HEK293T (cell line): ENCODE results near the gene ZC3H15.

Experiments used
- ARNT ChIP-seq: fragments of 450-650 bp; IDR thresholded peaks from 2 replicates; pipeline ENCODE4 v1.6.1; 2017; ENCODE audit warnings: mild to moderate bottlenecking
- BHLHE40 ChIP-seq: fragments of 450-650 bp; IDR thresholded peaks from 2 replicates; pipeline ENCODE4 v1.6.1; 2016; ENCODE audit warnings: mild to moderate bottlenecking, moderate library complexity, borderline replicate concordance
- ELF4 ChIP-seq: fragments of 450-650 bp; IDR thresholded peaks from 2 replicates; pipeline ENCODE4 v1.6.1; 2017; ENCODE audit warnings: antibody characterized with exemption
- FOXA1 ChIP-seq: fragments of 450-650 bp; IDR thresholded peaks from 2 replicates; pipeline ENCODE4 v1.6.1; 2016; ENCODE audit warnings: mild to moderate bottlenecking
- FOXK2 ChIP-seq: fragments of 450-650 bp; IDR thresholded peaks from 2 replicates; pipeline ENCODE4 v1.6.1; 2016; ENCODE audit warnings: mild to moderate bottlenecking
- FOXM1 ChIP-seq: fragments of 450-650 bp; IDR thresholded peaks from 2 replicates; pipeline ENCODE4 v1.6.1; 2017; ENCODE audit warnings: mild to moderate bottlenecking, borderline replicate concordance
- HDGF ChIP-seq: fragments of 450-650 bp; IDR thresholded peaks from 2 replicates; pipeline ENCODE4 v1.6.1; 2017; ENCODE audit warnings: antibody characterized with exemption, borderline replicate concordance
- LEF1 ChIP-seq: fragments of 450-650 bp; IDR thresholded peaks from 2 replicates; pipeline ENCODE4 v1.6.1; 2017; ENCODE audit warnings: mild to moderate bottlenecking, borderline replicate concordance
- SP1 ChIP-seq: fragments of 450-650 bp; IDR thresholded peaks from 2 replicates; pipeline ENCODE4 v1.6.1; 2017
- SUZ12 ChIP-seq: fragments of 450-650 bp; IDR thresholded peaks from 2 replicates; pipeline ENCODE4 v1.6.1; 2016; ENCODE audit warnings: mild to moderate bottlenecking
- TARDBP ChIP-seq: fragments of 450-650 bp; IDR thresholded peaks from 2 replicates; pipeline ENCODE4 v1.6.1; 2016
- ZNF384 ChIP-seq: fragments of 450-650 bp; IDR thresholded peaks from 2 replicates; pipeline ENCODE4 v1.6.1; 2016
- TF ChIP-seq, protein P1 (sequence below): fragments of 450-650 bp; IDR thresholded peaks from 2 replicates; pipeline ENCODE4 v1.6.1; 2016

DNA sequence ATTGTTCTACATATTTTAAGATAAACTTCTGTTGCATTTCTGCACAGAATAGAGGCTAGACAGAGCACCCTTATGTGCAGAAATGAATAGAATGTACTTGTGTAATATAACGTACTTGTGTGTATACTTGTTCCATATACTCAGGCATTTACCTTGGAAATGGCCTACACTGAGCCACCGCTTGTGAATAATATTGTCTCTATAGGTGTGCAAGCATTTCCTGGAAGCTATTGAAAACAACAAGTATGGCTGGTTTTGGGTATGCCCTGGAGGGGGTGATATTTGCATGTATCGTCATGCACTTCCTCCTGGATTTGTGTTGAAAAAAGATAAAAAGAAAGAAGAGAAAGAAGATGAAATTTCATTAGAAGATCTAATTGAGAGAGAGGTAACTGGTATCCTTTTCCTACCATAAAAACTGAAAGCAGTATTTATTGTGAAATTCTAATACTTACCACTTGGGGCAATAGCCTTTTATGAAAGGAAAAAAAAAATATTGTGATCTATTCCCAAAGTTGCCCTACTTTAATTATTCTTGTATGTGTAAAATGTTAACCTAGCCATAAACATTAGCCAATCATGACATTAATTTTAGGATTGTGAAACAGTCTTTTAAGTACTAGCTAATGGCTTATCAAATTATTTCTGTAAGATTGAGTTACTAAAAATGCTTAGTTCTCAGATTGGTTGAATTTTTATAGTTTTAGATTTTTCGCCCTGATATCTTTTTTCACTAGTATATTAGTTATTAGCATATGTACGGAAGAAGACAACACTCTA, 18.0 kb downstream of the ZC3H15 start:
- TF ChIP-seq ZNF384 (0 out of 2 replicates have a peak, but pooled peaks have one; percentile 33), LEF1 (no peak), SP1 (no peak), SUZ12 (no peak), FOXA1 (no peak), ELF4 (no peak), FOXM1 (no peak), ARNT (no peak), TARDBP (no peak), FOXK2 (no peak), BHLHE40 (no peak), HDGF (no peak)
- TF ChIP-seq, protein P1, sequence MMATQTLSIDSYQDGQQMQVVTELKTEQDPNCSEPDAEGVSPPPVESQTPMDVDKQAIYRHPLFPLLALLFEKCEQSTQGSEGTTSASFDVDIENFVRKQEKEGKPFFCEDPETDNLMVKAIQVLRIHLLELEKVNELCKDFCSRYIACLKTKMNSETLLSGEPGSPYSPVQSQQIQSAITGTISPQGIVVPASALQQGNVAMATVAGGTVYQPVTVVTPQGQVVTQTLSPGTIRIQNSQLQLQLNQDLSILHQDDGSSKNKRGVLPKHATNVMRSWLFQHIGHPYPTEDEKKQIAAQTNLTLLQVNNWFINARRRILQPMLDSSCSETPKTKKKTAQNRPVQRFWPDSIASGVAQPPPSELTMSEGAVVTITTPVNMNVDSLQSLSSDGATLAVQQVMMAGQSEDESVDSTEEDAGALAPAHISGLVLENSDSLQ: no peak
